Testis (tissue), 3 donors: ENCODE results near the gene RFPL2. TPM values are rescaled to one million over a fixed set of nuclear protein-coding genes. Genes with fewer than 3 reads are reported as not detected.

ENCODE experiments used
- DNase-seq: peaks from one replicate; pipeline ENCODE4 v3.0.0-alpha.2; 2019
- H3K27ac ChIP-seq, 2 donors: fragments of 200-600 bp; sonication (generic); one replicate each; pipeline ENCODE4 v1.5.1; 2019
- H3K27me3 ChIP-seq: fragments of 200-600 bp; sonication (generic); one replicate; pipeline ENCODE4 v1.5.1; 2019
- H3K36me3 ChIP-seq: fragments of 200-600 bp; sonication (generic); one replicate; pipeline ENCODE4 v1.5.1; 2017; ENCODE audit warnings: low read depth; ENCODE audit errors: missing control alignments
- H3K4me1 ChIP-seq: fragments of 200-600 bp; sonication (generic); one replicate; pipeline ENCODE4 v1.5.1; 2019
- H3K4me3 ChIP-seq, 2 donors: fragments of 200-600 bp; sonication (generic); one replicate each; pipeline ENCODE4 v1.5.1; 2017 to 2019
- H3K9me3 ChIP-seq: fragments of 200-600 bp; sonication (generic); one replicate; pipeline ENCODE4 v1.5.1; 2017
- POLR2A ChIP-seq: fragments of 450-650 bp; IDR thresholded peaks from one replicate; pipeline ENCODE4 v1.6.1; 2017; ENCODE audit warnings: antibody characterized with exemption, mild to moderate bottlenecking, moderate library complexity
- WGBS, 2 donors: methylation state at CpG; one replicate each; pipeline ENCODE4 v1.1.5; 2018; 5-methylcytosine and 5-hydroxymethylcytosine counted together
- intact Hi-C: fragments of 100-400 bp; cut with DNase I; formaldehyde crosslinking; loops from one replicate; pipeline ENCODE4 v1.15.1; 2023; ENCODE audit warnings: low total_unique reads
- polyA plus RNA-seq: library from polyadenylated mRNA; stranded (reverse); fragments of 350-450 nt; fragmentation: Illumina TruSeq; extraction: RNeasy Lipid Tissue Mini Kit (QIAGEN cat#74804); gene quantifications from one replicate; pipeline ENCODE4 v1.2.3, GENCODE V29; 2014; ENCODE audit warnings: low read depth, low replicate concordance; ENCODE audit not compliant: insufficient read depth
- total RNA-seq, 2 donors: library from RNA; depleted of rRNA; stranded (reverse); fragments of >200 nt; gene quantifications; one replicate each; pipeline ENCODE4 v1.2.3, GENCODE V29; 2016
- TF ChIP-seq, protein P1 (sequence below), 3 experiments: fragments of 450-650 bp in 2 of 3; fragments of 200-600 bp in 1 of 3; sonication (generic) in 1 of 3; IDR thresholded peaks; one replicate each; pipeline ENCODE4 v1.5.1; 2016 to 2019; ENCODE audit warnings: antibody characterized with exemption in 3 of 3, mild to moderate bottlenecking in 2 of 3, moderate library complexity in 1 of 3

The RFPL2 gene
- total and polyA plus RNA-seq, 3 donors from 2014 or later, result 0.34 TPM; not detected in 2

DNA sequence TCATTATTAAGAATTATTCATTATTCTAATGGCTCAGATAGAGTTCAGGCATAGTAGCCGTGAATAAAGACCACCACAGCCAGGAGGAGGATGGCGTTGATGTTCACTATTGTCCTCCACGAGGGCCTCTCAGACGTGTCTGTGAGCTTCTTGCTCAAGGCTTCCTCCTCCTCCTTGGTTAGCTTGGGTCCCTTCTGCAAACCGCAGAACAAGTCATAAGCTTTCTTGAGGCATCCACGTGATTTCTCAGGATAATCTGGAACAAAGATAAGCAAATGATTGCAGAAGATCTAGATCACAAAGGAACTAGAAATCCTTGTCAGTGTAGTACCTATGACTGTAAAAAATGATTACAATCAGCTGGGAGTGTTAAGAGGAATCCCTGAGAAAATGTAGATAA is 13.6 kb upstream of the RFPL2 start:
- WGBS, 2 donors, result 61 to 67% methylated on average over 6 of the region's 6 CpGs
- H3K4me3 ChIP-seq, result no peak overlapping the region
- no peaks in the 10 kb centered on the region for H3K4me1 ChIP-seq
- H3K9me3 ChIP-seq, result no peaks in the 10 kb centered on the region
- no peak for DNase-seq
- no peak overlapping the region for H3K27ac ChIP-seq
- TF ChIP-seq, protein P1, sequence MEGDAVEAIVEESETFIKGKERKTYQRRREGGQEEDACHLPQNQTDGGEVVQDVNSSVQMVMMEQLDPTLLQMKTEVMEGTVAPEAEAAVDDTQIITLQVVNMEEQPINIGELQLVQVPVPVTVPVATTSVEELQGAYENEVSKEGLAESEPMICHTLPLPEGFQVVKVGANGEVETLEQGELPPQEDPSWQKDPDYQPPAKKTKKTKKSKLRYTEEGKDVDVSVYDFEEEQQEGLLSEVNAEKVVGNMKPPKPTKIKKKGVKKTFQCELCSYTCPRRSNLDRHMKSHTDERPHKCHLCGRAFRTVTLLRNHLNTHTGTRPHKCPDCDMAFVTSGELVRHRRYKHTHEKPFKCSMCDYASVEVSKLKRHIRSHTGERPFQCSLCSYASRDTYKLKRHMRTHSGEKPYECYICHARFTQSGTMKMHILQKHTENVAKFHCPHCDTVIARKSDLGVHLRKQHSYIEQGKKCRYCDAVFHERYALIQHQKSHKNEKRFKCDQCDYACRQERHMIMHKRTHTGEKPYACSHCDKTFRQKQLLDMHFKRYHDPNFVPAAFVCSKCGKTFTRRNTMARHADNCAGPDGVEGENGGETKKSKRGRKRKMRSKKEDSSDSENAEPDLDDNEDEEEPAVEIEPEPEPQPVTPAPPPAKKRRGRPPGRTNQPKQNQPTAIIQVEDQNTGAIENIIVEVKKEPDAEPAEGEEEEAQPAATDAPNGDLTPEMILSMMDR (IDR thresholded peaks at IDR 0.05), result no peak
- TF ChIP-seq POLR2A, result no peak
- no peaks in the 10 kb centered on the region for H3K36me3 ChIP-seq
- no peaks in the 10 kb centered on the region for H3K27me3 ChIP-seq
- intact Hi-C loops, result no loop called here

DNA sequence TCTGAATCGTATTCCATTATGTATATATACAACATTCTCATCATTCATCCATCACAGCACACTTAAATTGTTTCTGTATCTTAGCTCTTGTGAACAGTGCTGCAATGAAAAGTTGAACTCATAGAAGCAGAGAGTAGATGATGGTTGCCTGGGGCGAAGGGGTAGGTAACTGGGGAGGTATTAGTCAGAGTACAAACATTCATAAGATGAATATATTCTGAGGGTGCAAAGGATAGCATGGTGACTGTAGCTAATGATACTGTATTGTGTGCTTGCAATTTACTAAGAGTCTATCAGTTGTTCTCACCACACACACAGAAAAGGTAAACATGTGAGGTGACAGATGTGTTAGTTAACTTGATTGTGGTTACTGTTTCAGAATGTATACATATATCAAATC is 12.6 kb upstream of the RFPL2 start:
- no peaks in the 10 kb centered on the region for H3K36me3 ChIP-seq
- WGBS, 2 donors, result 78 to 86% methylated on average over 2 of the region's 2 CpGs
- no peak for TF ChIP-seq POLR2A
- TF ChIP-seq, protein P1 (IDR thresholded peaks at IDR 0.05), result no peak
- no peak overlapping the region for H3K27ac ChIP-seq
- no peaks in the 10 kb centered on the region for H3K9me3 ChIP-seq
- H3K4me3 ChIP-seq, result no peak overlapping the region
- no peak for DNase-seq
- no peaks in the 10 kb centered on the region for H3K4me1 ChIP-seq
- intact Hi-C loops, result no loop called here
- no peaks in the 10 kb centered on the region for H3K27me3 ChIP-seq

DNA sequence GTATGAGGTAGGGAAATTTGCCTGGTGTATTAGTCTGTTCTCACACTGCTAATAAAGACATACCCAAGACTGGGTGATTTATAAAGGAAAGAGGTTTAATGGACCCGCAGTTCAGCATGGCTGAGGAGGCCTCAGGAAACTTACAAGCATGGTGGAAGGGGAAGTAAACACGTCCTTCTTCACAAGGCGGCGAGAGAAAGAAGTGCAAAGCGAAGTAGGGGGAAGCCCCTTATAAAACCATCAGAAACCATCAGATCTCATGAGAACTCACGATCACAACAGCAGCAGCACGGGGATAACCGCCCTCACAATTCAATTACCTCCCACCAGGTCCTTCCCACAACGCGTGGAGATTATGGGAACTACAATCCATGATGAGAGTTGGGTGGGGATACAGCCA is 12.0 kb upstream of the RFPL2 start:
- TF ChIP-seq, protein P1 (IDR thresholded peaks at IDR 0.05), result no peak
- no peak for TF ChIP-seq POLR2A
- Histone ChIP-seq H3K4me1 (no peaks in the 10 kb centered on the region), H3K4me3 (no peak overlapping the region), H3K36me3 (no peaks in the 10 kb centered on the region), H3K27ac (no peak overlapping the region), H3K9me3 (no peaks in the 10 kb centered on the region), H3K27me3 (no peaks in the 10 kb centered on the region)
- intact Hi-C loops, result no loop called here
- 59 to 68% methylated on average over 10 of the region's 10 CpGs for WGBS, 2 donors
- no peak for DNase-seq

DNA sequence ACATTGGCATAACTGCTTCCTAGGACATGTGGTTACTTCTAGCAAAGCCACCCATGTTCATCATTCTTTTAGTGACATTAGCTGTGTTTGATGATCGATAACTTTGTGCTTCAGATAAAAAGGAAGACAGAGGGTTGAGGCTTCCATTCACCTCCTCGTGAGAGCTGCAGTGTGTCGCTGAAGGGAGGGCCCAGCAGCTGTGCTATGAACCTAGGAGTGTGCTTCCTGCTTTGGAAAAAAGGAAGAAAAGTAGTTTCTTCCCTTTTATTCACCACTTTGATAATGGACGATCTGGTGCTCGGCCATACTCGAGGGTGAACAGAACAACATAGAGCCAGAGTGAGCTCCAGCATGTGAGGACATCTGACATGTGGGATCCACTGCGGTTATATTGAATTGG is 6.1 kb upstream of the RFPL2 start:
- no peak overlapping the region for H3K27ac ChIP-seq
- H3K9me3 ChIP-seq, result no peaks in the 10 kb centered on the region
- intact Hi-C loops, result no loop called here
- no peak overlapping the region for H3K4me3 ChIP-seq
- no peaks in the 10 kb centered on the region for H3K4me1 ChIP-seq
- no peaks in the 10 kb centered on the region for H3K27me3 ChIP-seq
- TF ChIP-seq, protein P1 (IDR thresholded peaks at IDR 0.05), result no peak
- no peak for TF ChIP-seq POLR2A
- H3K36me3 ChIP-seq, result no peaks in the 10 kb centered on the region
- WGBS, 2 donors, result 80 to 84% methylated on average over 7 of the region's 7 CpGs
- no peak for DNase-seq

DNA sequence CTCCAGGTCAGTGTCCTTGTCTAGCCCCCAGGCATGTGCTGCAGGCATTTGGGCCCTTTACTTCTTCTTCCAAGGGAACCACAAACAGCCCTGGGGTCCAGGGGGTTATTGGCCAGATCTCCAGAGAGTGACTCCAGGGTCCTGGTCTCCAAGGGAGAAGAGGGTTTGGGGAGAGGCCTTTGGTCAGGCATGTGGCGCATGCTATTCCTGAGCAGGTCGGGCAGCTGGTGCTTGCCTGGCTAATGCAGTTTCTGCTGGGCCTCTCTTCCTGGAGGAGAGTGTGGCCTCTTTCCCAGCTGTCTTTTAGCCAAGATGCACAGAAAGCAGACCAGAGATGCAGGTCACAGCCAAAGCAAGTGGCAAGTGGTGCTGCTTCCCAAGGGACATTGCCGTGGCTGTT is 3.8 kb upstream of the RFPL2 start:
- Histone ChIP-seq H3K36me3 (no peaks in the 10 kb centered on the region), H3K27ac (no peak overlapping the region), H3K4me1 (no peaks in the 10 kb centered on the region), H3K4me3 (no peak overlapping the region), H3K27me3 (no peaks in the 10 kb centered on the region), H3K9me3 (no peaks in the 10 kb centered on the region)
- WGBS, 2 donors, result 95 to 100% methylated on average over 1 to 3 of the region's 3 CpGs
- TF ChIP-seq, protein P1 (IDR thresholded peaks at IDR 0.05), result no peak
- TF ChIP-seq POLR2A, result no peak
- intact Hi-C loops, result no loop called here
- DNase-seq, result no peak
